ENCODE data around the gene ENG. TPM values are rescaled to one million over a fixed set of nuclear protein-coding genes. Genes with fewer than 3 reads are reported as not detected.
A peak's percentile ranks its signal among the peaks of the same experiment; 100 is the strongest.
"Not testable (repeated sequence)": the region's sequence is repeated elsewhere in the genome, so short reads cannot be mapped to it uniquely, and the experiment has no call there.

Gene ENG
- total RNA-seq, 1 experiment from 2014 or later, result 3.0 TPM

GRCh38 chr9:127878652-127879390 lies 24.4 kb upstream of the ENG start:
- no peak for DNase-seq (ENCODE audit: low spot score)

- DNase-seq (ENCODE audit: low spot score), result no peak
These were observed 23.7 kb upstream of the ENG start for GRCh38 chr9:127878001-127878651.

GRCh38 chr9:127877566-127877998 lies 23.1 kb upstream of the ENG start, which contains the start of gene AK1:
Gene AK1, minus strand, starts transcription at chr9:127877675. Its CDS starts 3,058 bp downstream, at chr9:127874617.
- DNase-seq (ENCODE audit: low spot score), result no peak

- no peak for DNase-seq (ENCODE audit: low spot score)
These were observed 22.5 kb upstream of the ENG start for GRCh38 chr9:127876764-127877562.

GRCh38 chr9:127876026-127876763 lies 21.7 kb upstream of the ENG start:
- no peak for DNase-seq (ENCODE audit: low spot score)

- no peak for DNase-seq (ENCODE audit: low spot score)
These were observed 21.0 kb upstream of the ENG start for GRCh38 chr9:127875306-127875966.

GRCh38 chr9:127874301-127875221 lies 20.1 kb upstream of the ENG start:
- DNase-seq (ENCODE audit: low spot score), result no peak

- DNase-seq (ENCODE audit: low spot score), result no peak
These were observed 19.4 kb upstream of the ENG start for GRCh38 chr9:127873886-127874285.

GRCh38 chr9:127873223-127873691 lies 18.8 kb upstream of the ENG start:
- no peak for DNase-seq (ENCODE audit: low spot score)

- no peak for DNase-seq (ENCODE audit: low spot score)
These were observed 18.1 kb upstream of the ENG start for GRCh38 chr9:127872369-127873222.

GRCh38 chr9:127871531-127871930 lies 17.1 kb upstream of the ENG start:
- no peak for DNase-seq (ENCODE audit: low spot score)

GRCh38 chr9:127870887-127871286 lies 16.4 kb upstream of the ENG start:
- no peak for DNase-seq (ENCODE audit: low spot score)

- DNase-seq (ENCODE audit: low spot score), result not testable (repeated sequence)
These were observed 15.7 kb upstream of the ENG start for GRCh38 chr9:127870153-127870491.

- DNase-seq (ENCODE audit: low spot score), result peak; percentile 75
These were observed 15.1 kb upstream of the ENG start for GRCh38 chr9:127869310-127870152.

- no peak for DNase-seq (ENCODE audit: low spot score)
These were observed 13.9 kb upstream of the ENG start for GRCh38 chr9:127868278-127868902.

GRCh38 chr9:127867356-127868277 lies 13.2 kb upstream of the ENG start:
- no peak for DNase-seq (ENCODE audit: low spot score)

GRCh38 chr9:127866535-127866934 lies 12.1 kb upstream of the ENG start:
- DNase-seq (ENCODE audit: low spot score), result no peak

Data from H4 (cell line).